NT2/D1 (cell line): ENCODE results near the gene ALOXE3.
A peak's percentile ranks its signal among the peaks of the same experiment; 100 is the strongest.

Source experiments
- DNase-seq: peaks from one replicate; pipeline ENCODE4 v3.0.0-alpha.2; 2011; ENCODE audit warnings: low read depth, low spot score
- H3K27me3 ChIP-seq: 2 replicates; pipeline ENCODE4 v1.6.0; 2011; ENCODE audit warnings: mild to moderate bottlenecking; ENCODE audit not compliant: insufficient read length, insufficient read depth
- H3K36me3 ChIP-seq: 2 replicates; pipeline ENCODE4 v1.6.1; 2011; ENCODE audit warnings: mild to moderate bottlenecking, low read length, mixed read lengths; ENCODE audit not compliant: insufficient read depth, insufficient read length
- H3K4me1 ChIP-seq: 2 replicates; pipeline ENCODE4 v1.5.1; 2011; ENCODE audit not compliant: insufficient read depth, insufficient read length
- H3K4me3 ChIP-seq: 2 replicates; pipeline ENCODE4 v1.5.1; 2011; ENCODE audit warnings: low read depth; ENCODE audit not compliant: insufficient read length
- H3K9ac ChIP-seq: 2 replicates; pipeline ENCODE4 v1.6.0; 2011; ENCODE audit warnings: low read depth; ENCODE audit not compliant: insufficient read length
- H3K9me3 ChIP-seq: 2 replicates; pipeline ENCODE4 v1.5.1; 2011; ENCODE audit warnings: mild to moderate bottlenecking, low read length; ENCODE audit not compliant: insufficient read depth
- SUZ12 ChIP-seq: IDR thresholded peaks from 2 replicates; pipeline ENCODE4 v1.6.1; 2011; ENCODE audit not compliant: insufficient read length, insufficient read depth; ENCODE audit errors: extremely low read depth
- YY1 ChIP-seq: IDR thresholded peaks from 2 replicates; pipeline ENCODE4 v1.6.1; 2011; ENCODE audit not compliant: insufficient read length, insufficient read depth
- ZNF274 ChIP-seq: IDR thresholded peaks from 2 replicates; pipeline ENCODE4 v1.6.1; 2011; ENCODE audit warnings: mild to moderate bottlenecking, low read depth, low read length

The ALOXE3 gene

GRCh38 chr17:8075081-8075480 lies 43.2 kb downstream of the ALOXE3 start:
- no peaks in the 10 kb centered on the region; the same call in 1 of the 2 replicates for H3K9me3 ChIP-seq
- no peak overlapping the region for H3K4me3 ChIP-seq
- H3K4me1 ChIP-seq: peaks cover 3% of the 10 kb centered on the region
- no peak for DNase-seq
- TF ChIP-seq SUZ12: no peak
- no peak for TF ChIP-seq YY1
- no peak for TF ChIP-seq ZNF274
- H3K9ac ChIP-seq: no peak overlapping the region
- H3K27me3 ChIP-seq: peaks cover 80% of the 10 kb centered on the region
- no peaks in the 10 kb centered on the region for H3K36me3 ChIP-seq

- no peak for TF ChIP-seq SUZ12
- no peak for TF ChIP-seq YY1
- TF ChIP-seq ZNF274: no peak
- Histone ChIP-seq H3K27me3 (peaks cover 78% of the 10 kb centered on the region), H3K36me3 (no peaks in the 10 kb centered on the region)
These were observed 43.8 kb downstream of the ALOXE3 start for GRCh38 chr17:8074554-8074953.

GRCh38 chr17:8073627-8074484 lies 44.5 kb downstream of the ALOXE3 start:
- peak; percentile 62 for DNase-seq
- peaks cover 3% of the 10 kb centered on the region for H3K4me1 ChIP-seq
- peaks cover 78% of the 10 kb centered on the region for H3K27me3 ChIP-seq
- H3K36me3 ChIP-seq: no peaks in the 10 kb centered on the region
- TF ChIP-seq ZNF274 (no peak), YY1 (no peak), SUZ12 (no peak)
- peak overlapping the region; percentile 67 for H3K9ac ChIP-seq
- H3K4me3 ChIP-seq: peak overlapping the region; percentile 24
- no peaks in the 10 kb centered on the region for H3K9me3 ChIP-seq

More at GRCh38 chr17:8074554-8074953, 43.8 kb downstream of the ALOXE3 start:
- H3K9ac ChIP-seq: no peak overlapping the region
- no peak for DNase-seq
- no peaks in the 10 kb centered on the region; the same call in 1 of the 2 replicates for H3K9me3 ChIP-seq
- peaks cover 3% of the 10 kb centered on the region for H3K4me1 ChIP-seq
- H3K4me3 ChIP-seq: no peak overlapping the region

- TF ChIP-seq SUZ12 (peak; percentile 68), YY1 (no peak)
- no peak for DNase-seq
- Histone ChIP-seq H3K27me3 (peaks cover 75% of the 10 kb centered on the region), H3K9ac (peak overlapping the region; percentile 56), H3K36me3 (no peaks in the 10 kb centered on the region), H3K4me3 (peak overlapping the region; percentile 32), H3K4me1 (peaks cover 3% of the 10 kb centered on the region), H3K9me3 (no peaks in the 10 kb centered on the region)
These were observed 45.4 kb downstream of the ALOXE3 start for GRCh38 chr17:8072729-8073461.

- H3K36me3 ChIP-seq: no peaks in the 10 kb centered on the region
- H3K9ac ChIP-seq: no peak overlapping the region
- peaks cover 74% of the 10 kb centered on the region for H3K27me3 ChIP-seq
- DNase-seq: no peak
- peaks cover 3% of the 10 kb centered on the region for H3K4me1 ChIP-seq
- TF ChIP-seq SUZ12 (no peak), ZNF274 (no peak), YY1 (no peak)
- H3K9me3 ChIP-seq: no peaks in the 10 kb centered on the region
- peak overlapping the region; percentile 32 for H3K4me3 ChIP-seq
These were observed 46.0 kb downstream of the ALOXE3 start for GRCh38 chr17:8072341-8072728.

GRCh38 chr17:8071496-8071895 lies 46.8 kb downstream of the ALOXE3 start:
- Histone ChIP-seq H3K4me3 (no peak overlapping the region), H3K9ac (no peak overlapping the region), H3K4me1 (peaks cover 3% of the 10 kb centered on the region), H3K9me3 (no peaks in the 10 kb centered on the region), H3K27me3 (peaks cover 66% of the 10 kb centered on the region), H3K36me3 (no peaks in the 10 kb centered on the region)
- DNase-seq: no peak
- no peak for TF ChIP-seq YY1
- no peak for TF ChIP-seq SUZ12
- TF ChIP-seq ZNF274: no peak

GRCh38 chr17:8069587-8069860 lies 48.8 kb downstream of the ALOXE3 start:
- no peak overlapping the region for H3K9ac ChIP-seq
- no peaks in the 10 kb centered on the region for H3K36me3 ChIP-seq
- H3K9me3 ChIP-seq: no peaks in the 10 kb centered on the region
- DNase-seq: no peak
- H3K4me1 ChIP-seq: peaks cover 3% of the 10 kb centered on the region
- no peak for TF ChIP-seq SUZ12
- no peak for TF ChIP-seq YY1
- TF ChIP-seq ZNF274: no peak
- H3K4me3 ChIP-seq: no peak overlapping the region
- H3K27me3 ChIP-seq: peaks cover 47% of the 10 kb centered on the region
